Gastrocnemius medialis (tissue), 4 donors: ENCODE measurements around the gene SLC38A8. TPM values are rescaled to one million over a fixed set of nuclear protein-coding genes. Genes with fewer than 3 reads are reported as not detected.

Experiments
- ATAC-seq, 2 donors: fragments of 150-250 bp; one replicate each; pipeline ENCODE4 v1.9.1; 2016
- DNase-seq, 2 donors: peaks; one replicate each; pipeline ENCODE4 v3.0.0-alpha.2; 2019
- H3K27ac ChIP-seq, 4 donors: fragments of 200-600 bp; sonication (generic); 1 replicate in 1 of 4; 2 replicates in 3 of 4; pipeline ENCODE4 v1.5.1; 2016 to 2018; ENCODE audit warnings: mild to moderate bottlenecking in 2 of 4, moderate library complexity in 1 of 4
- H3K27me3 ChIP-seq, 3 donors: fragments of 200-600 bp; sonication (generic) in 2 of 3; 1 replicate in 1 of 3; 2 replicates in 2 of 3; pipeline versions ENCODE4 v1.5.1 to v1.6.0; 2016 to 2019; ENCODE audit warnings: mild to moderate bottlenecking in 1 of 3, moderate library complexity in 1 of 3
- H3K36me3 ChIP-seq, 2 donors: fragments of 200-600 bp; sonication (generic) in 1 of 2; one replicate each; pipeline ENCODE4 v1.5.1; 2017 to 2018
- H3K4me1 ChIP-seq, 2 donors: fragments of 200-600 bp; sonication (generic) in 1 of 2; one replicate each; pipeline ENCODE4 v1.5.1; 2016 to 2017; ENCODE audit warnings: mild to moderate bottlenecking in 2 of 2
- H3K4me3 ChIP-seq, 4 donors: fragments of 200-600 bp; sonication (generic) in 3 of 4; 1 replicate in 1 of 4; 2 replicates in 3 of 4; pipeline ENCODE4 v1.5.1; 2016 to 2019; ENCODE audit warnings: mild to moderate bottlenecking in 2 of 4
- H3K9me3 ChIP-seq, 3 donors: fragments of 200-600 bp; sonication (generic) in 2 of 3; 1 replicate in 1 of 3; 2 replicates in 2 of 3; pipeline ENCODE4 v1.5.1; 2016 to 2019
- CTCF ChIP-seq, 5 experiments: fragments of 450-650 bp in 3 of 5; fragments of 200-600 bp in 2 of 5; sonication (generic) in 2 of 5; IDR thresholded peaks in 4 of 5; conservative IDR thresholded peaks in 1 of 5; 1 replicate in 4 of 5; 2 replicates in 1 of 5; pipeline ENCODE4 v1.5.1; 2016 to 2019; ENCODE audit warnings: antibody characterized with exemption in 5 of 5, mild to moderate bottlenecking in 3 of 5, moderate library complexity in 3 of 5
- POLR2A ChIP-seq, 2 donors: fragments of 450-650 bp; IDR thresholded peaks; one replicate each; pipeline ENCODE4 v1.6.1; 2017; ENCODE audit warnings: antibody characterized with exemption in 2 of 2, mild to moderate bottlenecking in 2 of 2, moderate library complexity in 2 of 2
- in situ Hi-C, 4 donors: fragments of 200-750 bp; cut with MboI; loops; one replicate each; pipeline versions ENCODE4 v1.15.0 to v1.8.0; 2017; ENCODE audit warnings: low sequenced_read_pairs in 4 of 4
- intact Hi-C: fragments of 100-400 bp; cut with DNase I; formaldehyde crosslinking; loops from one replicate; pipeline ENCODE4 v1.15.1; 2023; ENCODE audit warnings: low total_unique reads
- total RNA-seq, 4 donors: library from RNA; depleted of rRNA; stranded (reverse); fragments of >200 nt; gene quantifications; one replicate each; pipeline versions ENCODE4 v1.1.0 to v1.2.3, GENCODE V29; 2016

Gene SLC38A8
- total RNA-seq, 4 donors from 2014 or later = not detected

- Histone ChIP-seq H3K4me3 (no peak overlapping the region), H3K36me3 (no peaks in the 10 kb centered on the region), H3K27me3 (peaks cover 0 to 7% (median 0%) of the 10 kb centered on the region in 3 donors), H3K9me3 (no peaks in the 10 kb centered on the region), H3K27ac (no peak overlapping the region), H3K4me1 (no peaks in the 10 kb centered on the region)
- no peak for ATAC-seq
- TF ChIP-seq CTCF (IDR thresholded peaks at IDR 0.05 in 4 of 5, conservative IDR thresholded peaks at IDR 0.05 in 1 of 5) = no peak
- no peak for TF ChIP-seq POLR2A (IDR thresholded peaks at IDR 0.05)
- in situ Hi-C loops (loop anchor here (10.0 to 25.0 kb wide), 6 partner anchors 81 to 514 kb away; partner anchors contain the start of genes ADAD2 (in 1 of the 4), HSBP1 (in 1 of the 4) and TAF1C (in 1 of the 4)), intact Hi-C loops (no loop called here)
- DNase-seq = no peak
Measured at GRCh38 chr16:83973581-83974385, 68.8 kb downstream of the SLC38A8 start.

- Histone ChIP-seq H3K4me1 (no peaks in the 10 kb centered on the region), H3K4me3 (no peak overlapping the region), H3K27ac (no peak overlapping the region), H3K9me3 (no peaks in the 10 kb centered on the region), H3K27me3 (peaks cover 0 to 7% (median 0%) of the 10 kb centered on the region in 3 donors), H3K36me3 (no peaks in the 10 kb centered on the region)
- intact Hi-C loops (no loop called here), in situ Hi-C loops (loop anchor here (10.0 to 25.0 kb wide), 6 partner anchors 82 to 514 kb away; partner anchors contain the start of genes ADAD2 (in 1 of the 4), HSBP1 (in 1 of the 4) and TAF1C (in 1 of the 4))
- ATAC-seq = no peak
- TF ChIP-seq CTCF (IDR thresholded peaks at IDR 0.05 in 4 of 5, conservative IDR thresholded peaks at IDR 0.05 in 1 of 5) (no peak), POLR2A (IDR thresholded peaks at IDR 0.05) (no peak)
- no peak for DNase-seq
Measured at GRCh38 chr16:83973077-83973476, 69.5 kb downstream of the SLC38A8 start.

DNA sequence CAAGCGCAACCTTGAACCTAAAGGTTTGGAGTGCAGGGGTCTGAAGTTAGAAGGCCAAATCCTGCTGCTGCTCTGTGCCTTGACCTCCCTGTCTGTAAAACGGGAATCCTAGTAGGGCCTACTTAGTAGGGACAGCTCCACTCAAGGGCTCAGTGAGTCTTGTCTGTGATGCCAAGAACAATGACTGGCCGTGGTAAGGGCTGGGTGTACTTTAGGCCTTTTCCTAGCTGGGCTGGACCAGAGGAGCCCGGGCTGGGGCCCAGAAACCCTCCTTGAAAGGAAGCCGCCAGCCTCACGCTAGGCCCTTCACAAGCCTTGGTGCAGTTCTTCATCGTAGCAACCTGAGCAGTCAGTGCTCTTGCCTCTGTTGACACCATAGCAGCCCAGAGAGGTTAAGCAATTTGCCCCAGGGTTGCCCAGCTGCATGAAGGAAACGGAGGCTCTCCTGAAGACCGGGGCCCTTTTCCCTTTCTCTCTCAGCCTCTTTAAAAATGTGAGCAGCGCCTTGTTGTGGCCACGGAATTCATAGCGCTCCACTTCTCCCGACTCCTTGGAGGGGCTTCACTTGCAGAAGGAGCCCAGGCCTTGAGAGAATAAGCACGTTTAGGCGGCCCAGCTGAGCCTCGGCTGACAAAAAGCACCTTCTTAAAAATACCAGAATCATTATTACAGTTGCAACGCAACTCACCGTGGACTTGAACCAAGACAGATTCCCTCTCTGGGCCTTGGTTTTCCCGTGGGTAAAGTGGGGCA lies 70.2 kb downstream of the SLC38A8 start:
- ATAC-seq (no peak), DNase-seq (no peak)
- Histone ChIP-seq H3K27me3 (peaks cover 0 to 7% (median 0%) of the 10 kb centered on the region in 3 donors), H3K36me3 (no peaks in the 10 kb centered on the region), H3K27ac (no peak overlapping the region), H3K9me3 (no peaks in the 10 kb centered on the region), H3K4me3 (no peak overlapping the region), H3K4me1 (no peaks in the 10 kb centered on the region)
- intact Hi-C loops (no loop called here), in situ Hi-C loops (loop anchor here (10.0 to 25.0 kb wide), 6 partner anchors 82 to 515 kb away; partner anchors contain the start of genes ADAD2 (in 1 of the 4), HSBP1 (in 1 of the 4) and TAF1C (in 1 of the 4))
- TF ChIP-seq CTCF (IDR thresholded peaks at IDR 0.05 in 4 of 5, conservative IDR thresholded peaks at IDR 0.05 in 1 of 5) (no peak), POLR2A (IDR thresholded peaks at IDR 0.05) (no peak)

DNA sequence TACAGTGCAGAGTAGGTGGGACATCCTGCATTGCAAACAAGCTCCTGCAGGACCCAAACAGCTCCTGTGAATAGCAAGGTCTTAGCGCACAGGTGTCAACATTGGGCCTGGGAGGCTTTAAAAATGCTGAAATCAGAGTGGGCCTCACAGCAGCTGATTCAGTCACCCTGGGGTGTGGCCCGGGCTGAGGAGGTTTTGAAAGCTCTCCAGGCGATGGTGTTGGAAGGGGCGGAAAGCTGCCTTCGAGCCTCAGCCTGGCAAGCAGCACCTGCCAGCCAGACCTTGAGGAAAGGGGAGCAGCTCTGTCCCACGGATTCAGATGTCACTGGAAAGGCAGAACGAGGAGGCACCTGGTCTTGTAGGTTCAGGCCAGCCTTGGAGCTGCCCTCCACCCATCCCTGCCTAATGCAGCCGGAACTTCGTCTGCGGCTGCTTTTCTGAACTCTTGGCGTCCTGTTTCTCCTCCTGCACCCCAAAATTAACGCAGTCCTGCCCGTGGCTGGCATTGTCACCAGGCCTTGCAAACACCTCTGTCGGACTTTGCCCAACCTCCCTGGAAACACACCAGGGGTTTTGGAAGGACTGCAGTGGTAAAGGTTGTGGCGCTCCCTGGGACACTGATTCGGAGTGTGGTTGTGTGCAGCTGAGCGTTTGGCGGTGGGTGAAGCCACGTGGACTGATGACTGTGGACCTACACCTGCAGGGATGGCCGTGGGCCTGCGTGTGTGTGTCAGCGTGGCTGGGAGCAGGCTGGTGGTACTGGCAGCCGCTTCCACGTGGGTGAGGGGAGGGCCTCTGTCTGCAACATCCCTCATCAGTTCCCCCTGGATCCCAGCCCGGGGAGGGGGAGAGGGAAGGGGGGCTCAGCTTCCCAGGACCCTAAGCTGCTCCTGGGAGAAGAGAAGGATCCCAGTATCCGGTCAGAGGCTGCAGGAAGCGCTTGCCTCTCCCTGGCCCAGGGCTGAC lies 71.1 kb downstream of the SLC38A8 start:
- no peak overlapping the region for H3K27ac ChIP-seq
- peaks cover 0 to 7% (median 0%) of the 10 kb centered on the region in 3 donors for H3K27me3 ChIP-seq
- in situ Hi-C loops (loop anchor here (10.0 to 25.0 kb wide), 6 partner anchors 83 to 516 kb away; partner anchors contain the start of genes ADAD2 (in 1 of the 4), HSBP1 (in 1 of the 4) and TAF1C (in 1 of the 4)), intact Hi-C loops (no loop called here)
- no peak overlapping the region for H3K4me3 ChIP-seq
- DNase-seq (no peak), ATAC-seq (no peak)
- no peaks in the 10 kb centered on the region for H3K36me3 ChIP-seq
- H3K9me3 ChIP-seq = no peaks in the 10 kb centered on the region
- H3K4me1 ChIP-seq = no peaks in the 10 kb centered on the region
- TF ChIP-seq POLR2A (IDR thresholded peaks at IDR 0.05) (no peak), CTCF (IDR thresholded peaks at IDR 0.05 in 4 of 5, conservative IDR thresholded peaks at IDR 0.05 in 1 of 5) (no peak)
